ENCODE data around the gene G3BP2.

The G3BP2 gene

GRCh38 chr4:75653845-75654503 lies 19.2 kb downstream of the G3BP2 start:
- FAIRE-seq (no peak), DNase-seq (ENCODE audit: extremely low spot score, insufficient read length, low read depth) (no peak)

GRCh38 chr4:75644095-75644494 lies 29.1 kb downstream of the G3BP2 start:
- DNase-seq (ENCODE audit: extremely low spot score, insufficient read length, low read depth) (no peak), FAIRE-seq (no peak)

GRCh38 chr4:75643651-75644050 lies 29.6 kb downstream of the G3BP2 start:
- FAIRE-seq = peak; percentile 18
- DNase-seq (ENCODE audit: extremely low spot score, insufficient read length, low read depth) = no peak

- FAIRE-seq = no peak
- DNase-seq (ENCODE audit: extremely low spot score, insufficient read length, low read depth) = no peak
Measured at GRCh38 chr4:75639124-75639695, 34.0 kb downstream of the G3BP2 start.

GRCh38 chr4:75637827-75638226 lies 35.4 kb downstream of the G3BP2 start:
- FAIRE-seq (no peak), DNase-seq (ENCODE audit: extremely low spot score, insufficient read length, low read depth) (no peak)

- no peak for DNase-seq (ENCODE audit: extremely low spot score, insufficient read length, low read depth)
- no peak for FAIRE-seq
Measured at GRCh38 chr4:75637176-75637575, 36.0 kb downstream of the G3BP2 start.

- FAIRE-seq (no peak), DNase-seq (ENCODE audit: extremely low spot score, insufficient read length, low read depth) (no peak)
Measured at GRCh38 chr4:75634951-75635350, 38.3 kb downstream of the G3BP2 start.

- FAIRE-seq = no peak
Measured at GRCh38 chr4:75634281-75634680, 38.9 kb downstream of the G3BP2 start.

GRCh38 chr4:75633846-75634245 lies 39.4 kb downstream of the G3BP2 start:
- no peak for FAIRE-seq
- DNase-seq (ENCODE audit: extremely low spot score, insufficient read length, low read depth) = no peak

More at GRCh38 chr4:75634281-75634680, 38.9 kb downstream of the G3BP2 start:
- no peak for DNase-seq (ENCODE audit: extremely low spot score, insufficient read length, low read depth)

GRCh38 chr4:75630937-75631329 lies 42.3 kb downstream of the G3BP2 start:
- FAIRE-seq = no peak

GRCh38 chr4:75630174-75630936 lies 42.9 kb downstream of the G3BP2 start, which contains the start of gene CDKL2:
Gene CDKL2 (minus strand): TSS chr4:75630528. CDS start chr4:75625988, 4,540 bp downstream.
- FAIRE-seq (peak; percentile 92), DNase-seq (ENCODE audit: extremely low spot score, insufficient read length, low read depth) (peak; percentile 79)

More at GRCh38 chr4:75630937-75631329, 42.3 kb downstream of the G3BP2 start:
- no peak for DNase-seq (ENCODE audit: extremely low spot score, insufficient read length, low read depth)

- FAIRE-seq (peak; percentile 59), DNase-seq (ENCODE audit: extremely low spot score, insufficient read length, low read depth) (no peak)
Measured at GRCh38 chr4:75629239-75629638, 44.0 kb downstream of the G3BP2 start.

GRCh38 chr4:75623026-75623425 lies 50.2 kb downstream of the G3BP2 start:
- DNase-seq (ENCODE audit: extremely low spot score, insufficient read length, low read depth) (no peak), FAIRE-seq (no peak)

GRCh38 chr4:75621715-75622114 lies 51.5 kb downstream of the G3BP2 start:
- FAIRE-seq (no peak), DNase-seq (ENCODE audit: extremely low spot score, insufficient read length, low read depth) (no peak)

- DNase-seq (ENCODE audit: extremely low spot score, insufficient read length, low read depth) = no peak
- no peak for FAIRE-seq
Measured at GRCh38 chr4:75612306-75612705, 60.9 kb downstream of the G3BP2 start.

GRCh38 chr4:75605928-75606327 lies 67.3 kb downstream of the G3BP2 start:
- DNase-seq (ENCODE audit: extremely low spot score, insufficient read length, low read depth) = no peak

GRCh38 chr4:75599647-75600046 lies 73.6 kb downstream of the G3BP2 start:
- DNase-seq (ENCODE audit: extremely low spot score, insufficient read length, low read depth) (no peak), FAIRE-seq (no peak)

More at GRCh38 chr4:75605928-75606327, 67.3 kb downstream of the G3BP2 start:
- FAIRE-seq = no peak

GRCh38 chr4:75598390-75598789 lies 74.8 kb downstream of the G3BP2 start:
- no peak for DNase-seq (ENCODE audit: extremely low spot score, insufficient read length, low read depth)

GRCh38 chr4:75596061-75596460 lies 77.2 kb downstream of the G3BP2 start:
- no peak for DNase-seq (ENCODE audit: extremely low spot score, insufficient read length, low read depth)
- FAIRE-seq = no peak

More at GRCh38 chr4:75598390-75598789, 74.8 kb downstream of the G3BP2 start:
- FAIRE-seq = peak; percentile 9

GRCh38 chr4:75593393-75593792 lies 79.8 kb downstream of the G3BP2 start:
- DNase-seq (ENCODE audit: extremely low spot score, insufficient read length, low read depth) (no peak), FAIRE-seq (no peak)
